ENCODE measurements around the gene FMN2.
"Not testable (repeated sequence)": the region's sequence is repeated elsewhere in the genome, so short reads cannot be mapped to it uniquely, and the experiment has no call there.

FMN2 gene

GRCh38 chr1:240314845-240315801, 223.4 kb downstream of the FMN2 start:
- Mint-ChIP-seq H3K4me3 (no peak overlapping the region), H3K27me3 (ENCODE audit: low read depth, poor library complexity) (peaks cover 3% of the 10 kb centered on the region), H3K9me3 (no peaks in the 10 kb centered on the region), H3K36me3 (ENCODE audit: low read depth) (no peaks in the 10 kb centered on the region), H3K27ac (no peak overlapping the region), H3K4me1 (peaks cover 4% of the 10 kb centered on the region)
- no peak for DNase-seq
- TF ChIP-seq, protein P1, sequence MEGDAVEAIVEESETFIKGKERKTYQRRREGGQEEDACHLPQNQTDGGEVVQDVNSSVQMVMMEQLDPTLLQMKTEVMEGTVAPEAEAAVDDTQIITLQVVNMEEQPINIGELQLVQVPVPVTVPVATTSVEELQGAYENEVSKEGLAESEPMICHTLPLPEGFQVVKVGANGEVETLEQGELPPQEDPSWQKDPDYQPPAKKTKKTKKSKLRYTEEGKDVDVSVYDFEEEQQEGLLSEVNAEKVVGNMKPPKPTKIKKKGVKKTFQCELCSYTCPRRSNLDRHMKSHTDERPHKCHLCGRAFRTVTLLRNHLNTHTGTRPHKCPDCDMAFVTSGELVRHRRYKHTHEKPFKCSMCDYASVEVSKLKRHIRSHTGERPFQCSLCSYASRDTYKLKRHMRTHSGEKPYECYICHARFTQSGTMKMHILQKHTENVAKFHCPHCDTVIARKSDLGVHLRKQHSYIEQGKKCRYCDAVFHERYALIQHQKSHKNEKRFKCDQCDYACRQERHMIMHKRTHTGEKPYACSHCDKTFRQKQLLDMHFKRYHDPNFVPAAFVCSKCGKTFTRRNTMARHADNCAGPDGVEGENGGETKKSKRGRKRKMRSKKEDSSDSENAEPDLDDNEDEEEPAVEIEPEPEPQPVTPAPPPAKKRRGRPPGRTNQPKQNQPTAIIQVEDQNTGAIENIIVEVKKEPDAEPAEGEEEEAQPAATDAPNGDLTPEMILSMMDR (IDR thresholded peaks at IDR 0.05), result no peak

- peaks cover 7% of the 10 kb centered on the region for H3K27me3 Mint-ChIP-seq (ENCODE audit: low read depth, poor library complexity)
Measured at GRCh38 chr1:240319998-240320397, 228.3 kb downstream of the FMN2 start.

GRCh38 chr1:240320659-240321058, 229.0 kb downstream of the FMN2 start:
- Mint-ChIP-seq H3K4me3 (no peak overlapping the region), H3K27me3 (ENCODE audit: low read depth, poor library complexity) (peaks cover 7% of the 10 kb centered on the region), H3K27ac (no peak overlapping the region), H3K9me3 (no peaks in the 10 kb centered on the region), H3K4me1 (peaks cover 5% of the 10 kb centered on the region), H3K36me3 (ENCODE audit: low read depth) (no peaks in the 10 kb centered on the region)
- TF ChIP-seq, protein P1 (IDR thresholded peaks at IDR 0.05), result no peak
- no peak for DNase-seq

More at GRCh38 chr1:240319998-240320397, 228.3 kb downstream of the FMN2 start:
- TF ChIP-seq, protein P1 (IDR thresholded peaks at IDR 0.05), result no peak
- Mint-ChIP-seq H3K9me3 (no peaks in the 10 kb centered on the region), H3K36me3 (ENCODE audit: low read depth) (no peaks in the 10 kb centered on the region), H3K27ac (no peak overlapping the region), H3K4me1 (peaks cover 5% of the 10 kb centered on the region), H3K4me3 (no peak overlapping the region)
- no peak for DNase-seq

GRCh38 chr1:240322943-240323342, 231.3 kb downstream of the FMN2 start:
- DNase-seq, result no peak
- Mint-ChIP-seq H3K27ac (no peak overlapping the region), H3K4me3 (no peak overlapping the region), H3K4me1 (peaks cover 5% of the 10 kb centered on the region), H3K27me3 (ENCODE audit: low read depth, poor library complexity) (peaks cover 7% of the 10 kb centered on the region), H3K36me3 (ENCODE audit: low read depth) (no peaks in the 10 kb centered on the region), H3K9me3 (no peaks in the 10 kb centered on the region)
- TF ChIP-seq, protein P1 (IDR thresholded peaks at IDR 0.05), result no peak

DNA sequence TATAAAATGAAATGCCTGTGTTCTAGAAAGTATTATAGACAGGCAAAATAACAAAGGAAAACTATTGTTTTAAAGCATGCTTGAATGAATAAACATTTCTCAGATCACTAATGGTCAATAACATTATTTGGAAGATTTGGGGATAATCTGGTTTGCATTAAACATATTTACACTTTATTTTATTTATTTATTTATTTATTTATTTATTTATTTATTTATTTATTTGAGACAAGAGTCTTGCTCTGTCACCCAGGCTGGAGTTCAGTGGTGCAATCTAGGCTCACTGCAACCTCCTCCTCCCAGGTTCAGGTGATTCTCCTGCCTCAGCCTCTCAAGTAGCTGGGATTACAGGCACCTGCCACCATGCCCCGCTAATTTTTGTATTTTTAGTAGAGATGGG, 236.7 kb downstream of the FMN2 start:
- not testable (repeated sequence) for H3K4me3 Mint-ChIP-seq; H3K27me3 Mint-ChIP-seq (ENCODE audit: low read depth, poor library complexity); H3K36me3 Mint-ChIP-seq (ENCODE audit: low read depth); H3K9me3 Mint-ChIP-seq; H3K27ac Mint-ChIP-seq; DNase-seq; H3K4me1 Mint-ChIP-seq

DNA sequence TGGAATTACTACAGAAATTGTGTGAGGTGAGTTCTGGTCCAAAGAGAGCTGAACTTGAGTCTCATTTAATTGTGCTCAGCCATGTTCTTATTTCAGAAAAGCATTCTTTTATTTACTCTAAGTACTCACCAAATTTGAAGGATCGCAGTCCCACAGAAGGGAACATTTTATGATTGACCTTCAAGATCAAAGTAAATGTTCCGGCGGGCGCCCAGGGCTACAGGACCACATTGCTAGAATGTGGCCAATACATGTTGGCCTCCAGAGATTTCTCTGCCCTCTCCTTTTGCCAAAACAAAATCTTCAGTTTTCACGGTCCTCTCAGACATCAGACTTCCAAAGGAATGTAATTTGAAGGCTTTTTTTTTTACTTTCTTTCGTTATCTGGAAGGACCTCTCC, 237.8 kb downstream of the FMN2 start:
- no peaks in the 10 kb centered on the region for H3K4me1 Mint-ChIP-seq
- TF ChIP-seq, protein P1 (IDR thresholded peaks at IDR 0.05), result no peak
- no peaks in the 10 kb centered on the region for H3K9me3 Mint-ChIP-seq
- H3K4me3 Mint-ChIP-seq, result no peak overlapping the region
- H3K36me3 Mint-ChIP-seq (ENCODE audit: low read depth), result no peaks in the 10 kb centered on the region
- no peak for DNase-seq
- H3K27ac Mint-ChIP-seq, result no peak overlapping the region
- no peaks in the 10 kb centered on the region for H3K27me3 Mint-ChIP-seq (ENCODE audit: low read depth, poor library complexity)

All from nephron progenitor cell (in vitro differentiated cells).